GM12878 (cell line): ENCODE results near the gene USH2A. TPM values are rescaled to one million over a fixed set of nuclear protein-coding genes. Genes with fewer than 3 reads are reported as not detected.

Experiments used
- ATAC-seq: fragments of 200-7000 bp; cut with Tn5 transposase; 3 replicates; pipeline ENCODE4 v1.9.1; 2020; ENCODE audit warnings: mild to moderate bottlenecking, moderate library complexity
- BruUV-seq: library from RNA; stranded (reverse); fragments of 400-500 nt; replicated peaks from 2 replicates; lab custom pipeline; 2021; lab: Mats Ljungman, UMichigan
- CTCF ChIA-PET: fragments of 300-600 bp; sonication (Branson Sonifier 250); formaldehyde crosslinking; extraction: SDS; loops from one replicate; lab custom pipeline; 2021; ENCODE audit warnings: inconsistent platforms; lab: Yijun Ruan, JAX
- POLR2A ChIA-PET: fragments of 350-600 bp; formaldehyde crosslinking; extraction: SDS; loops from one replicate; lab custom pipeline; 2021; ENCODE audit warnings: inconsistent platforms; lab: Charles Lee
- RAD21 ChIA-PET: fragments of 300-600 bp; sonication (Branson Sonifier 250); formaldehyde crosslinking; loops from one replicate; lab custom pipeline; 2023; ENCODE audit warnings: antibody characterized with exemption; ENCODE audit not compliant: unreplicated experiment; lab: Charles Lee
- SMC1A ChIA-PET: fragments of 300-600 bp; sonication (Branson Sonifier 250); formaldehyde crosslinking; loops from one replicate; lab custom pipeline; 2023; ENCODE audit not compliant: unreplicated experiment, uncharacterized antibody; lab: Charles Lee
- DNase-seq: peaks from one replicate; pipeline ENCODE4 v3.0.0-alpha.2; 2011; ENCODE audit warnings: low read depth, low spot score
- FAIRE-seq: peaks from 3 replicates; lab custom pipeline; 2011; peaks lifted over from hg19 to GRCh38; lab: Jason Lieb, UNC
- H2AFZ ChIP-seq: 2 replicates; pipeline ENCODE4 v1.6.0; 2011; ENCODE audit warnings: low read depth, low read length, control low read depth; ENCODE audit not compliant: control insufficient read depth
- H3K27ac ChIP-seq: 2 replicates; pipeline ENCODE4 v1.5.1; 2011; ENCODE audit warnings: control low read depth; ENCODE audit not compliant: control insufficient read depth, insufficient read depth
- H3K27me3 ChIP-seq, 2 experiments: replicated peaks in 1 of 2; 2 replicates each; pipeline versions ENCODE4 v1.6.0 to v1.6.1; 2011; ENCODE audit warnings: low read length in 1 of 2; ENCODE audit not compliant: control insufficient read depth in 2 of 2, insufficient read depth in 2 of 2
- H3K36me3 ChIP-seq, 2 experiments: 2 replicates each; pipeline ENCODE4 v1.5.1; 2011; ENCODE audit warnings: low read length in 1 of 2; ENCODE audit not compliant: control insufficient read depth in 2 of 2, insufficient read depth in 2 of 2
- H3K4me1 ChIP-seq: 2 replicates; pipeline ENCODE4 v1.6.1; 2011; ENCODE audit warnings: mild to moderate bottlenecking, low read length, moderate library complexity, mixed read lengths; ENCODE audit not compliant: control insufficient read depth, insufficient read depth
- H3K4me2 ChIP-seq: 2 replicates; pipeline ENCODE4 v1.6.0; 2011; ENCODE audit warnings: control low read depth; ENCODE audit not compliant: control insufficient read depth, insufficient read depth
- H3K4me3 ChIP-seq: fragments of 200-600 bp; sonication (generic); 2 replicates; pipeline ENCODE4 v1.5.1; 2016
- H3K79me2 ChIP-seq: 2 replicates; pipeline ENCODE4 v1.6.0; 2011; ENCODE audit warnings: low read length; ENCODE audit not compliant: control insufficient read depth, insufficient read depth
- H3K9ac ChIP-seq: 2 replicates; pipeline ENCODE4 v1.8.0; 2011; ENCODE audit warnings: low read length, control low read depth, mixed read lengths; ENCODE audit not compliant: control insufficient read depth, insufficient read depth
- H3K9me3 ChIP-seq: replicated peaks from 3 replicates; pipeline ENCODE4 v1.5.1; 2011; ENCODE audit warnings: mild to moderate bottlenecking, low read length; ENCODE audit not compliant: control insufficient read depth, insufficient read depth
- H4K20me1 ChIP-seq: 2 replicates; pipeline ENCODE4 v1.6.0; 2011; ENCODE audit not compliant: control insufficient read depth, insufficient read depth
- BMI1 ChIP-seq: fragments of 450-650 bp; IDR thresholded peaks from 2 replicates; pipeline ENCODE4 v1.6.1; 2016; ENCODE audit warnings: mild to moderate bottlenecking, moderate library complexity, borderline replicate concordance
- EGR1 ChIP-seq, 2 experiments: IDR thresholded peaks; 1 replicate in 1 of 2; 2 replicates in 1 of 2; pipeline ENCODE4 v1.6.1; 2011 to 2012; ENCODE audit warnings: low read depth in 2 of 2, low read length in 2 of 2, borderline replicate concordance in 1 of 2, mild to moderate bottlenecking in 1 of 2, moderate library complexity in 1 of 2
- EP300 ChIP-seq, 2 experiments: fragments of 150-350 bp in 1 of 2; IDR thresholded peaks; 2 replicates each; pipeline ENCODE4 v1.6.1; 2011 to 2012; ENCODE audit warnings: low read depth in 2 of 2, low read length in 2 of 2, borderline replicate concordance in 1 of 2, improper control_type of control experiment in 1 of 2, inconsistent platforms in 1 of 2; ENCODE audit not compliant: control insufficient read depth in 1 of 2
- FOS ChIP-seq: IDR thresholded peaks from 3 replicates; pipeline ENCODE4 v1.6.1; 2011; ENCODE audit warnings: borderline replicate concordance; ENCODE audit not compliant: insufficient read length; ENCODE audit errors: extremely low read depth
- GABPA ChIP-seq: IDR thresholded peaks from 2 replicates; pipeline ENCODE4 v1.6.1; 2014; ENCODE audit warnings: antibody characterized with exemption, low read depth, mild to moderate bottlenecking, inconsistent platforms
- MAX ChIP-seq: IDR thresholded peaks from 2 replicates; pipeline ENCODE4 v1.6.1; 2012; ENCODE audit warnings: low read depth, low read length, improper control_type of control experiment
- SMAD5 ChIP-seq: IDR thresholded peaks from 2 replicates; pipeline ENCODE4 v1.6.1; 2016; ENCODE audit warnings: antibody characterized with exemption, low read depth
- SPI1 ChIP-seq: IDR thresholded peaks from 2 replicates; pipeline ENCODE4 v1.6.1; 2011; ENCODE audit warnings: low read depth, mild to moderate bottlenecking, low read length, moderate library complexity, borderline replicate concordance; ENCODE audit not compliant: insufficient read depth
- SREBF1 ChIP-seq: IDR thresholded peaks from 2 replicates; pipeline ENCODE4 v1.6.1; 2012; ENCODE audit warnings: mild to moderate bottlenecking, low read length
- TCF7 ChIP-seq: IDR thresholded peaks from 2 replicates; pipeline ENCODE4 v1.6.1; 2014; ENCODE audit warnings: antibody characterized with exemption, borderline replicate concordance
- WGBS: methylation state at CpG from one replicate; pipeline ENCODE4 v1.1.6; 2016; ENCODE audit warnings: low lambda C conversion rate; ENCODE audit not compliant: insufficient replicate concordance, insufficient coverage; ENCODE audit errors: missing lambda C conversion rate; 5-methylcytosine and 5-hydroxymethylcytosine counted together
- in situ Hi-C: fragments of 300-500 bp; cut with MboI; formaldehyde crosslinking; loops from 9 replicates; pipeline ENCODE4 v1.14.3; 2018; ENCODE audit warnings: mixed read lengths
- intact Hi-C: fragments of 100-400 bp; cut with micrococcal nuclease; formaldehyde crosslinking; loops from one replicate; pipeline ENCODE4 v1.14.2; 2022; ENCODE audit not compliant: unreplicated experiment
- polyA plus RNA-seq, 11 experiments: library from polyadenylated mRNA; depleted of rRNA in 4 of 11; unstranded in 6 of 11; stranded (reverse) in 5 of 11; fragments of >200 nt; fragmentation: Nextera tagmentation in 4 of 11; fragmentation: Illumina TruSeq in 1 of 11; extraction: Ambion mirVana in 4 of 11; extraction: Trizol in 1 of 11; gene quantifications; 1 replicate in 1 of 11; 2 replicates in 10 of 11; pipeline versions ENCODE4 v1.2.1 to v1.2.3, GENCODE V29; 2011 to 2016; ENCODE audit warnings: inconsistent platforms in 2 of 11, missing spikeins in 2 of 11, low read depth in 1 of 11
- total RNA-seq, 4 experiments: library from RNA; depleted of rRNA in 3 of 4; stranded (reverse); fragments of >200 nt in 3 of 4; fragmentation: Illumina TruSeq in 1 of 4; extraction: Trizol in 1 of 4; gene quantifications; 2 replicates each; pipeline versions ENCODE4 v1.2.1 to v1.2.3, GENCODE V29; 2013 to 2021
- TF ChIP-seq, protein P1 (sequence below): fragments of 450-650 bp; IDR thresholded peaks from 2 replicates; pipeline ENCODE4 v1.6.1; 2016; ENCODE audit warnings: mild to moderate bottlenecking
- TF ChIP-seq, protein P2 (sequence below): fragments of 450-650 bp; formaldehyde crosslinking; IDR thresholded peaks from 2 replicates; pipeline ENCODE4 v1.4.0; 2022; ENCODE audit warnings: mild to moderate bottlenecking, moderate library complexity

Gene USH2A
- total and polyA plus RNA-seq, 10 of the 15 experiments (the other 5 are each of a cell fraction or from before 2014, with no cell fraction given), result under 0.01 to 0.20 (median 0.01) TPM; not detected in 2

DNA sequence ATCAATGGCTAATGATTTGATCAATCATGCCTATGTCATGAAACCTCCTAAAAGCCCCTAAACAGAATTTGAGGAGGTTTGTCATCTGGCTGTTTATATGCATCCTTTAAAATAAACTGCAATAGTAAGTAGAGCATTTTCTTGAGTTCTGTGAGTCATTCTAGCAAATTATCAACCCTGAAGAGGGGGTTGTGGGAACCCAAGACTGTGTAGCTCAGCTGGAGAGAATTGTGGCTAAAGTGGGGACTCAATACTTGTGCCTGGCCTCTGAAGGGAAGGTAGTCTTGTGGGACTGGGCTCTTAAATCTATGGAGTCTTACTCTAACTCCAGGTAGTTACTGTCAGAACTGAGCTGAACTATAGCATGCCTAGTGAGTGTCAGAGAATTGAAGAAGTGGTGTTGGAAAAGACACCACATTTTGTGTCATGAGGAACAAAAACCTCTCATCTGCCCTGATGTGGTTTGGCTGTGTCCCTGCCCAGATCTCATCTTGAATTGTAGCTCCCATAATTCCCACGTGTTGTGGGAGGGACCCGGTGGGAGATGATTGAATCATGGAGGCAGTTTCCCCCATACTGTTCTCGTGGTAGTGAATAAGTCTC, 402.4 kb downstream of the USH2A start:
- Histone ChIP-seq H3K27ac (no peak overlapping the region), H3K4me2 (no peak overlapping the region), H3K4me3 (no peak overlapping the region), H3K36me3 (no peaks in the 10 kb centered on the region), H3K4me1 (no peaks in the 10 kb centered on the region), H4K20me1 (no peaks in the 10 kb centered on the region), H3K9me3 (no peaks in the 10 kb centered on the region)
- WGBS, result 9% methylated on average over 3 of the region's 3 CpGs
- BruUV-seq, result no TSS peak
- ChIA-PET POLR2A (no interaction called here), SMC1A (no interaction called here)
- DNase-seq, result no peak
- intact Hi-C loops, result no loop called here
- 0 out of 2 replicates have a peak, but pooled peaks have one; percentile 8 for TF ChIP-seq SPI1
- TF ChIP-seq, protein P1, sequence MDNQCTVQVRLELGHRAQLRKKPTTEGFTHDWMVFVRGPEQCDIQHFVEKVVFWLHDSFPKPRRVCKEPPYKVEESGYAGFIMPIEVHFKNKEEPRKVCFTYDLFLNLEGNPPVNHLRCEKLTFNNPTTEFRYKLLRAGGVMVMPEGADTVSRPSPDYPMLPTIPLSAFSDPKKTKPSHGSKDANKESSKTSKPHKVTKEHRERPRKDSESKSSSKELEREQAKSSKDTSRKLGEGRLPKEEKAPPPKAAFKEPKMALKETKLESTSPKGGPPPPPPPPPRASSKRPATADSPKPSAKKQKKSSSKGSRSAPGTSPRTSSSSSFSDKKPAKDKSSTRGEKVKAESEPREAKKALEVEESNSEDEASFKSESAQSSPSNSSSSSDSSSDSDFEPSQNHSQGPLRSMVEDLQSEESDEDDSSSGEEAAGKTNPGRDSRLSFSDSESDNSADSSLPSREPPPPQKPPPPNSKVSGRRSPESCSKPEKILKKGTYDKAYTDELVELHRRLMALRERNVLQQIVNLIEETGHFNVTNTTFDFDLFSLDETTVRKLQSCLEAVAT, result no peak
- TF ChIP-seq FOS, result no peak
- TF ChIP-seq, all 136 proteins: peak for 1
- Histone ChIP-seq H3K79me2 (no peaks in the 10 kb centered on the region), H3K9ac (no peak overlapping the region), H2AFZ (no peak overlapping the region), H3K27me3 (no peaks in the 10 kb centered on the region)
- in situ Hi-C loops, result no loop called here
- FAIRE-seq, result no peak
- RAD21 ChIA-PET, result no interaction called here
- CTCF ChIA-PET, result no interaction called here
- ATAC-seq, result peak; percentile 48

DNA sequence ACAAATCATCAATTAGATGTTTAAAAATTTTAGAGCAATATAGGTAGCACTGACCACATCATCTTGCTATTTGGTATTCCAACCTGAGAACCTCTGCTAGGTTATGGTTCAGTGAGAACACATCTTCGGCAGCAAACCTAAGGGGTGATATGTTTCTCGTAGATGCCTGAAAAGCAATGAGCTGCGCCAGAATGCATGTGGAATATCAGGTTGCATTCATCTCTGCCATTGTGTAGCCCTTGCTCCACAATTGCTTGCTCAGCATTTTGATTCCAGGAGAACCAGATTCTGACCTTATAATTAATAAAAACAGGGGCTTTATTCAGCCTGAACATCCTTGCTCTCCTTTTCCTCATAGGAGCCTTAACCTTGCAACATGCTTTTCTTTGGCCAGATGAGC, 408.1 kb downstream of the USH2A start:
- RAD21 ChIA-PET, result no interaction called here
- in situ Hi-C loops, result no loop called here
- H3K4me2 ChIP-seq, result no peak overlapping the region
- intact Hi-C loops, result no loop called here
- DNase-seq (no peak), FAIRE-seq (no peak), ATAC-seq (no peak)
- H3K9ac ChIP-seq, result no peak overlapping the region
- H4K20me1 ChIP-seq, result no peaks in the 10 kb centered on the region
- H3K27me3 ChIP-seq, result no peaks in the 10 kb centered on the region
- no peak overlapping the region for H3K27ac ChIP-seq
- SMC1A ChIA-PET, result no interaction called here
- no peak overlapping the region for H3K4me3 ChIP-seq
- no peaks in the 10 kb centered on the region for H3K79me2 ChIP-seq
- no peaks in the 10 kb centered on the region for H3K36me3 ChIP-seq
- no peak overlapping the region for H2AFZ ChIP-seq
- CTCF ChIA-PET, result no interaction called here
- POLR2A ChIA-PET, result no interaction called here
- no TSS peak for BruUV-seq
- no peaks in the 10 kb centered on the region for H3K4me1 ChIP-seq
- WGBS, result 42% methylated on average over 3 of the region's 3 CpGs
- no peaks in the 10 kb centered on the region for H3K9me3 ChIP-seq
- TF ChIP-seq TCF7 (no peak), GABPA (no peak), SREBF1 (no peak), EGR1 (IDR thresholded peaks at IDR 0.05; ENCODE audit: borderline replicate concordance in 1 of 2, low read depth in 2 of 2, low read length in 2 of 2) (no peak), BMI1 (no peak), MAX (no peak), EP300 (IDR thresholded peaks at IDR 0.05; ENCODE audit: borderline replicate concordance in 1 of 2, control insufficient read depth in 1 of 2, low read depth in 2 of 2, low read length in 2 of 2) (no peak), SMAD5 (no peak)
- TF ChIP-seq, protein P2, sequence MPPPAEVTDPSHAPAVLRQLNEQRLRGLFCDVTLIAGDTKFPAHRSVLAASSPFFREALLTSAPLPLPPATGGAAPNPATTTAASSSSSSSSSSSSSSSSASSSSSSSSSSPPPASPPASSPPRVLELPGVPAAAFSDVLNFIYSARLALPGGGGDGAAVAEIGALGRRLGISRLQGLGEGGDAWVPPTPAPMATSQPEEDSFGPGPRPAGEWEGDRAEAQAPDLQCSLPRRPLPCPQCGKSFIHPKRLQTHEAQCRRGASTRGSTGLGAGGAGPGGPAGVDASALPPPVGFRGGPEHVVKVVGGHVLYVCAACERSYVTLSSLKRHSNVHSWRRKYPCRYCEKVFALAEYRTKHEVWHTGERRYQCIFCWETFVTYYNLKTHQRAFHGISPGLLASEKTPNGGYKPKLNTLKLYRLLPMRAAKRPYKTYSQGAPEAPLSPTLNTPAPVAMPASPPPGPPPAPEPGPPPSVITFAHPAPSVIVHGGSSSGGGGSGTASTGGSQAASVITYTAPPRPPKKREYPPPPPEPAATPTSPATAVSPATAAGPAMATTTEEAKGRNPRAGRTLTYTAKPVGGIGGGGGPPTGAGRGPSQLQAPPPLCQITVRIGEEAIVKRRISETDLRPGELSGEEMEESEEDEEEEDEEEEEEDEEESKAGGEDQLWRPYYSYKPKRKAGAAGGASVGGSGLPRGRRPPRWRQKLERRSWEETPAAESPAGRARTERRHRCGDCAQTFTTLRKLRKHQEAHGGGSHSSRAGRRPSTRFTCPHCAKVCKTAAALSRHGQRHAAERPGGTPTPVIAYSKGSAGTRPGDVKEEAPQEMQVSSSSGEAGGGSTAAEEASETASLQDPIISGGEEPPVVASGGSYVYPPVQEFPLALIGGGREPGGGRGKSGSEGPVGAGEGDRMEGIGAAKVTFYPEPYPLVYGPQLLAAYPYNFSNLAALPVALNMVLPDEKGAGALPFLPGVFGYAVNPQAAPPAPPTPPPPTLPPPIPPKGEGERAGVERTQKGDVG (CRISPR knock-in tag), result no peak
